AG04449 (cell line): ENCODE measurements around the gene LRRC32.

Experiments used
- CTCF ChIA-PET: fragments of 350-600 bp; formaldehyde crosslinking; extraction: SDS; loops from one replicate; lab custom pipeline; 2021; ENCODE audit warnings: antibody characterized with exemption; lab: Yijun Ruan, JAX
- POLR2A ChIA-PET: fragments of 400-600, 350-600 bp; formaldehyde crosslinking; extraction: SDS; loops from one replicate; lab custom pipeline; 2020; ENCODE audit warnings: antibody characterized with exemption, inconsistent platforms; lab: Yijun Ruan, JAX
- DNase-seq: peaks from one replicate; pipeline ENCODE4 v3.0.0-alpha.2; 2010; ENCODE audit warnings: low read depth, low spot score
- H3K4me3 ChIP-seq: 2 replicates; pipeline ENCODE4 v1.5.1; 2011; ENCODE audit warnings: low read depth, mild to moderate bottlenecking, control low read depth, low read length
- CTCF ChIP-seq: IDR thresholded peaks from one replicate; pipeline ENCODE4 v1.5.1; 2011; ENCODE audit warnings: mild to moderate bottlenecking, moderate library complexity, low read length, control low read depth, inconsistent platforms; ENCODE audit not compliant: insufficient read depth; ENCODE audit errors: missing control alignments

Gene LRRC32

GRCh38 chr11:76657187-76658170 is 13.1 kb downstream of the LRRC32 start:
- CTCF ChIA-PET, result interaction anchor here (1.9 kb wide), 1 partner anchor 20 kb away, joined by 5 read pairs; no protein-coding TSS in a partner anchor

GRCh38 chr11:76656571-76657081 is 13.9 kb downstream of the LRRC32 start:
- DNase-seq, result no peak
- CTCF ChIA-PET, result interaction anchor here (1.9 kb wide), 1 partner anchor 21 kb away, joined by 5 read pairs; no protein-coding TSS in a partner anchor
- no peak for TF ChIP-seq CTCF
- POLR2A ChIA-PET, result no interaction called here
- no peak overlapping the region for H3K4me3 ChIP-seq

More at GRCh38 chr11:76657187-76658170, 13.1 kb downstream of the LRRC32 start:
- H3K4me3 ChIP-seq, result no peak overlapping the region
- DNase-seq, result no peak
- TF ChIP-seq CTCF, result no peak
- POLR2A ChIA-PET, result no interaction called here

- no peak overlapping the region for H3K4me3 ChIP-seq
- POLR2A ChIA-PET, result no interaction called here
- DNase-seq, result no peak
- CTCF ChIA-PET, result interaction anchor here (1.9 kb wide), 1 partner anchor 22 kb away, joined by 5 read pairs; no protein-coding TSS in a partner anchor
- no peak for TF ChIP-seq CTCF
These were observed 14.5 kb downstream of the LRRC32 start for GRCh38 chr11:76656050-76656531.

GRCh38 chr11:76655501-76656049 is 15.0 kb downstream of the LRRC32 start:
- ChIA-PET POLR2A (no interaction called here), CTCF (interaction anchor here (1.0 to 1.9 kb wide), 2 partner anchors 22 to 24 kb away, joined by 5 read pairs; no protein-coding TSS in a partner anchor)
- TF ChIP-seq CTCF, result no peak
- no peak for DNase-seq
- H3K4me3 ChIP-seq, result no peak overlapping the region

- no peak overlapping the region for H3K4me3 ChIP-seq
- no peak for DNase-seq
- POLR2A ChIA-PET, result no interaction called here
- TF ChIP-seq CTCF, result no peak
- CTCF ChIA-PET, result interaction anchor here (0.9 to 1.9 kb wide), 4 partner anchors 10 to 142 kb away, joined by 3 to 5 read pairs (median 4); no protein-coding TSS in a partner anchor
These were observed 15.6 kb downstream of the LRRC32 start for GRCh38 chr11:76654980-76655379.
